IPS-NIHi7 (cell line): ENCODE measurements around the gene FGF8.

Source experiments
- DNase-seq: peaks from one replicate; pipeline ENCODE4 v3.0.0; 2012; ENCODE audit warnings: mixed read lengths; ENCODE audit errors: extremely low spot score

FGF8 gene

GRCh38 chr10:101769541-101770180 lies 6.3 kb downstream of the FGF8 start:
- DNase-seq = peak; percentile 33

- DNase-seq = no peak
These were observed 7.1 kb downstream of the FGF8 start for GRCh38 chr10:101768791-101769170.

- no peak for DNase-seq
These were observed 7.7 kb downstream of the FGF8 start for GRCh38 chr10:101767966-101768790.

DNA sequence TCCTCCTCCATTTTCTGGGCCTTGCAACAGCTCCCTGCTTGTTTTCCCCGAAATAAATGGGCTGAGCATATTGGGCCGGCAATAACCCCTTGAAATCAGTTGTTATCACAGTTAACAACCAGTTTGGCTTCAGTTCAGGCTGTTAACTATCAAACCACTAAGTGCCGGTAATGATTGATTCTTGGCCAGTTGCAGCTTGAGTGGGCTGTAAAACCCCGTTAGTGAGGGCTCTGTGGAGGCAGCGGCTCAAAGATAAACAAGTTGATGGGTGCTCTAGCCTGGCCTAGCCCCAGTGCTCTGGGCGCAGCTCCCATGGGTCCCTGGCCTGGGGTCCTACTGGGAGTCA lies 8.3 kb downstream of the FGF8 start:
- DNase-seq = no peak

- DNase-seq = no peak
These were observed 8.9 kb downstream of the FGF8 start for GRCh38 chr10:101766753-101767599.

DNA sequence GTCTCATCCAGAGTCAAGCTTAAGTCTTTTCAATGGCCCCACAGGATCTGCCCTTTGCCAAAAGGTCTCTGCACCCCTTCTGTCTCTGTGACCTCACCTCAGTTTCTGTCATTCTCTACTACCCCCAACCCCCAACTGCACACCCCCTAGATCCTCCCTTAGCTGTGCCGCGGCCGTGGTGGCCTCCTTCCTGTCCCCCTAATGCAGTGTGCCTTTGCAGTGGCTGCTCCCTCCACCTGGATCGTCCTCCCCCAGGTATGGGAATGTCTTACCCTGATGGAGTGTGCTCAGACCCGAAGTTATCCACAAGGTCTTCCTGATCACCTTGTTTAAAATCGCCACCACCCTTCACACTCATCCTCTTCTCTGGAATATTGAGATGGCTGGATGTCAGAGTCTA lies 9.6 kb downstream of the FGF8 start:
- DNase-seq = no peak

DNA sequence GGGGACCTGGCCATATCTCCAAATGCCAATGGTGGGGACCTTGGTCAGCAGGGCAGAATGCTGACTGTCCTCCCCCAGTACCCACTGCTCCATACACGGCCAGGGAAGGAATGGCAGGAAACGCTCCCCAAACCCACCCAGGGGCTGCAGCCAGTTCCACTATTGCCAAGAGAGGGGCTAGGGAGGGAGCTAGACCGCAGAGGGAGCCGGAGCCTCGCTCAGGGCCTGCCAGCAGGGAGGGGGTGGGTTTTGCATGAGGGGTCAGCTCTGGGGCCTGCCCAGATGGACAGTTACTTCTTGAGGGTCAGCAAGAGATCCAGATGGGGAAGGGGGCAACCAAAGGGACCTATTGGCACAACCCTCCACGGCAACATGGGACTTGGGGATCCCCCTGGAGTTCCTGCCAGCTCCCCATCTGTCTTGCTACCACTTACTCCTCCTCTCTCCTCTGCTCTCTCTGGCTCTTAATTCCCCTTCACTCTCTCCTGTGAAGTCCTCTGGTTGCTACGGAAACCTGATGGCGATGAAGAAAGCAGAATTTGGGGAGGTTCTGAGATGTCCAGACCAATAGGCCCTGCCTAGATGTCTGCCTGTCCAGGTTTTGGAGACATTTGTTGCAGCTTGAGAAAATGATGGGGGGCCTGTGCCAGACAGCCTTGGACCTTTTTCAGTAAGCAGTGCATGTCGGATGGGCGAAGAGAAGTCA lies 12.6 kb downstream of the FGF8 start:
- no peak for DNase-seq

GRCh38 chr10:101762736-101763135 lies 13.2 kb downstream of the FGF8 start:
- no peak for DNase-seq

GRCh38 chr10:101761226-101761625 lies 14.7 kb downstream of the FGF8 start:
- no peak for DNase-seq

- DNase-seq = no peak
These were observed 15.4 kb downstream of the FGF8 start for GRCh38 chr10:101760510-101760909.

DNA sequence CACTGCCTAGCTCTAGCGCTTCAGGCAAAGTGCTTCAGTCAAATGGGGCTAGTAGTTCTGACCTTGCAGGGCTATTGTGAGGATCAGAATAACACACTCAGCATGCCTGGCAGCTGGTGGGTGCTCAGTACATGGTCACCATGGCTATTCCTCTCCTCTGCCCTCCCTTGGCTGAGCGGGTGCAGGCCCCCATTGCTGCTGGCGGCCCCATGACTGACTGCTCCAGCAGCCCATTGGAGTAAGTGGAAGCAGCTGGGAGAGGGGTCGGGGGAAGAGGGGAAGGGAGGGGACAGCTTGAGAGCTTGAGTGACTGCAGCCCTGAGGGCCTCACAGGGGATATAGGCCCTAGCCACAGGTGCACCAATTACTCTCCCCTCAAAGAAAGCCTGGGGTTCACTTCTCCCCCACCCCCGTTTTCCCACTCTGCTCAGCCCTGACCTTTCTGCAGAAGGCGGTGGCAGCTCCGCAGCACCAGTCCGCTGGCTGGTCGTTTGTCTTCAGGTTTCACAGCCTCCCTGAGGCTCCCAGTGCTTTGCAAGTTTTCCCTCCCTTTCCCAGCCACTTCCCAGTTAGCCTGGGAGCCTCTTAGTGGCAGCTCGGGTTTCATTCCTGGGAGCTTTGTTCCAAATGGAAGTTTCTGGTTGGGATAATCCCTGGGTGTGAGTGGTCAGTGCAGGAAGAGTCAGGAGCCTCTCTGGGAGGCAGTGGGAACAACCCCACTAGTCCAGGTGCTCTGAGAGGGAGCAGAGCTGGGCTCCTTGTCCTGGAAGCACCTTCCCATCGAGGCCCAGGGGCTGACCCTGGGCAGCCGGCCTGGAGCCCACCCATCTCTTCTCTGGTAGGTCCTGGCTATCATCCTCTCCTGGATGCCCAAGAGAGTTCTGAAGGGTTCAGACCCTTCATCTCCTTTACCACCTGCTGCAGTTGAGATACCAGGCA lies 16.3 kb downstream of the FGF8 start:
- peak; percentile 61 for DNase-seq

- DNase-seq = no peak
These were observed 17.1 kb downstream of the FGF8 start for GRCh38 chr10:101758858-101759257.

DNA sequence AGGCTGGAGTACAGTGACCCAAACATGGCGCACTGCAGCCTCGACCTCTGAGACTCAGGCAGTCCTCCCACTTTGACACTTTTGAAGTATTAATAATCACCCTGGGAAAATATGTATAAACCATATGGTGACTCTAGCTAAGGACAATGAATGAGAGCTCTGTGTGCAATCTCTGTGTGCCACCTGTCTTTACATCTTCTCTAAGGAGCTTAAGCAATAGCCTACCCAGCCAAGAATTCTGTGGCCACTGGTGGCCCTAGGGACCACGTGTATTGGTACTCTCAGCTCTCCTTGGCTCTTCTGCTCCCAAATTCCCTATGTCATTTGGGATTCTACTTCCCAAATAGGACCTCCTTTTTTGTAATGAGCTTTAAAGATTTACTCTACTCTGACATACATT lies 23.7 kb downstream of the FGF8 start:
- DNase-seq = no peak

- DNase-seq = peak; percentile 87
These were observed 26.6 kb downstream of the FGF8 start for GRCh38 chr10:101749047-101750016.

GRCh38 chr10:101748496-101748895 lies 27.4 kb downstream of the FGF8 start:
- DNase-seq = no peak

DNA sequence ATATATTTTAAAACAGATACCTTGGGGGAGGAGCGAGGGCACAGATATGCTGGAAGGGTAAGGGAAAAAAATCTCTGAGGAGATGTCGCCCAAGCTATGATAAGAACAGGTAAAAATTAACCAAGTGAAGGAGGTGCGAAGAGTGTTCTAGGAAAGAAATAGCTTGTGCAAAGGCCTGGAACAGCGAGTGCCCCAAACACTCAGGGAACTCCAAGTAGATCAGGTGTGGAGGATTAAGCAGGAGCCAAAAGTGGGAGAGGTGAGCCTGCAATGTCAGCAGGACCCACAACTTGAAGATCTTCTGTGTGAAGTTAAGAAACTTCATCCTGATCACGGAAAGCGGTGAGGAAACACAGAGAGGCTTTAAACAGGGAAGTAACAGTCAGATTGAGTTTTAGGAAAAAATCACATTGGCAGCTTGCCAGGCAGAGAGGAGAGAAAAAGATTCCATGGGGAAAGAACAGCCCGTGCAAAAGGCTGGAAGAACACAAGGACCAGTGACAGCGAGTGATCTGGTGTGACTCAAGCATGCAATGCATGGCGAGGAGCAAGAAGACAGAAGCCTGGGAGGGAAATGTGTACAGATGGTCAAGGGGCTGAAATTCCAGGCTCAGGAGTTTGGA lies 30.7 kb downstream of the FGF8 start:
- DNase-seq = no peak

DNA sequence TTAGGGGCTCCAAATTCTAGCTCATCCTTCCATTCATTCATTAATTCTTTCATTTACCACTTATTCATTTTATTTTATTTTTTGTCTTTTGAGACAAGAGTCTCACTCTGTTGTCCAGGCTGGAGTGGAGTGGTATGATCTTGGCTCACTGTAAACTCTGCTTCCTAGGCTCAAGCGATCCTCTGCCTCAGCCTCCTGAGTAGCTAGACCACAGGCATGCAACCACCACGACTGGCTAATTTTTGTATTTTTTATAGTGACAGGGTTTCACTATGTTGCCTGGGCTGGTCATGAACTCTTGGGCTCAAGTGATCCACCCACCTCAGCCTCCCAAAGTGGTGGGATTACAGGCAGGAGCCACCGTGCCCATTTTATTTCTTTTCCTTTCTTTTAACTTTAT lies 31.6 kb downstream of the FGF8 start:
- no peak for DNase-seq

DNA sequence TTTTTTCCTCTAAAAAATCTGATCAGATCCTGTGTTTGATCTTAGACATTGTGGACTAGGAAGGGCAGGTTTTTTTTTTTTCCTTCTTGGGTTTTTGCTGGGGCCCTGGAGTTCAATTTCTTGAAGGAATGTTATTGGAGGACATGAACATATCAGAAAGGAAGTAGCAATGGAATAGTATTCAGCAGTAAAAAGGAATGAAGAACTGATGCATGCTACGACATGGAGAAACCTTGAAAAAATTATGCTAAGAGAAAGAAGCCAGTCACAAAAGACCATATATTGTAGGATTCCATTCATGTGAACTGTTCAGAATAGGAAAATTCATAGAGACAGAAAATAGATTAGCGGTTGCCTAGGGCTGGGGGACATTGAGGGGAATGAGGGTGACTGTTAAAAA lies 34.0 kb downstream of the FGF8 start:
- no peak for DNase-seq

- DNase-seq = no peak
These were observed 39.2 kb downstream of the FGF8 start for GRCh38 chr10:101736666-101737065.
